SK-N-SH treated with all-trans-retinoic acid at 6 μM for 48 hours (cell line): ENCODE data around the gene ZWILCH.

ENCODE experiments used
- ARNTL ChIP-seq: fragments of 450-650 bp; formaldehyde crosslinking; IDR thresholded peaks from 2 replicates; pipeline ENCODE4 v1.5.0; 2020; ENCODE audit warnings: low read depth, mild to moderate bottlenecking, moderate library complexity, borderline replicate concordance
- BACH2 ChIP-seq: fragments of 250-450 bp; sonication (Bioruptor Pico); IDR thresholded peaks from 2 replicates; pipeline ENCODE4 v1.9.0; 2021; ENCODE audit warnings: mild to moderate bottlenecking, borderline replicate concordance
- OSR1 ChIP-seq: fragments of 250-450 bp; sonication (Bioruptor Pico); IDR thresholded peaks from 2 replicates; pipeline ENCODE4 v1.8.0; 2022; ENCODE audit warnings: moderate library complexity, mild to moderate bottlenecking, inconsistent platforms
- PATZ1 ChIP-seq: fragments of 250-450 bp; sonication (Bioruptor Pico); IDR thresholded peaks from 2 replicates; pipeline ENCODE4 v1.8.0; 2020; ENCODE audit warnings: mild to moderate bottlenecking, moderate library complexity, borderline replicate concordance
- RARB ChIP-seq: fragments of 250-450 bp; sonication (Bioruptor Pico); IDR thresholded peaks from 2 replicates; pipeline ENCODE4 v1.8.0; 2021; ENCODE audit warnings: mild to moderate bottlenecking, moderate library complexity
- TCF4 ChIP-seq: fragments of 250-450 bp; sonication (Bioruptor Pico); IDR thresholded peaks from 2 replicates; pipeline ENCODE4 v1.8.0; 2021; ENCODE audit warnings: mild to moderate bottlenecking, moderate library complexity, borderline replicate concordance
- TOX ChIP-seq: fragments of 250-450 bp; sonication (Bioruptor Pico); IDR thresholded peaks from 2 replicates; pipeline ENCODE4 v1.8.0; 2021; ENCODE audit warnings: mild to moderate bottlenecking, moderate library complexity, borderline replicate concordance

GRCh38 chr15:66496951-66497501 is 8.1 kb upstream of the ZWILCH start:
- TF ChIP-seq OSR1 (CRISPR knock-in tag) (no peak), PATZ1 (no peak), RARB (CRISPR knock-in tag) (no peak), BACH2 (CRISPR knock-in tag) (no peak), TOX (CRISPR knock-in tag) (no peak), ARNTL (CRISPR knock-in tag) (no peak), TCF4 (CRISPR knock-in tag) (no peak)
